GM21825 (cell line): Measurements from ENCODE around the gene SLC6A19.

Experiments
- ATAC-seq: cut with Tn5 transposase; IDR thresholded peaks from one replicate; pipeline ENCODE4 v1.9.1; 2021; ENCODE audit warnings: mild to moderate bottlenecking, moderate library complexity; ENCODE audit not compliant: unreplicated experiment

Gene SLC6A19

DNA sequence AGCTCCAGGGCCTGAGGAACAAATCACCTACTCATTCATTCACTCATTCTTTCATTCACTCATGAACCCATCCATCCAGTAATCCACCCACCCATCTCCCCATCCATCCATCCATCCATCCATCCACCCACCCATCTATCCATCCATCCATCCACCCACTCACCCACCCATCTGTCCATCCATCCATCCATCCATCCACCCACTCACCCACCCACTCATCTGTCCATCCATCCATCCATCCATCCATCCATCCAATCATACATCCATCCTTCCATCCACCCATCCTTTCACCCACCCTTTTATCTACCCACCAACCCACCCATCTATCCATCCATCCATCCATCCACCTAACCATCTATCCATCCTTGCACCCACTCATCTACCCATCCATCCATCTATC lies 35.5 kb upstream of the SLC6A19 start:
- ATAC-seq, result no peak

DNA sequence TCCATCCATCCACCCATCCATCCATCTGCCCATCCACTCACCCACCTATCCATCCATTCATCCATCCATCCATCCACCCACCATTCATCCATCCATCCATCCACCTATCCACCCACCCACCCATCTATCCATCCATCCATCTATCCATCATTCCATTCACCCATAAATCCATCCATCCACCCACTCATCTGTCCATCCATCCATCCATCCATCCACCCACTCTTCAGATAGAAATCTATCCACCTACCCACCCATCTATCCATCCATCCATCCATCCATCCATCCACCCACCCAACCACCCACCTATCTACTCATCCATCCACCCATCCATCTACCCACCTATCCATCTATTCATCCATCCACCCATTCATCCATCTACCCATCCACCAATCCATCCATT lies 35.0 kb upstream of the SLC6A19 start:
- ATAC-seq, result no peak

DNA sequence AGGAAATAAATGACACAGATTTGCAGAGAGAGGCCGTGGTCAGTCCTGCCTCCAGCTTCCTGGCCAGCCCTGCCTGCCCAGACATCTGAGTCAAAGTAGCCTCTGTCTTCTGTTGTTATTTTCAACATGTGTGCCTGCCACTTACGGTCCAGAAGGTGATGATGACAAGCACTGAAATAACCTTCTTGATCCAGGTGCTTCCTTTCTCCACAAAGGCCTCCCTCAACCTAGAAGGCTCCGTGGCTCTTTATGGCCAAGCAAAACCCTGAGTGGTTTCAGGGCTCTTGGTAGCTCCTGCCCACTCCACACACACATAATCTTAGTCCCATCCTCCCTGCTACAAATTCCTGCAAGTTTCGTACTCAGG lies 34.1 kb upstream of the SLC6A19 start:
- no peak for ATAC-seq

DNA sequence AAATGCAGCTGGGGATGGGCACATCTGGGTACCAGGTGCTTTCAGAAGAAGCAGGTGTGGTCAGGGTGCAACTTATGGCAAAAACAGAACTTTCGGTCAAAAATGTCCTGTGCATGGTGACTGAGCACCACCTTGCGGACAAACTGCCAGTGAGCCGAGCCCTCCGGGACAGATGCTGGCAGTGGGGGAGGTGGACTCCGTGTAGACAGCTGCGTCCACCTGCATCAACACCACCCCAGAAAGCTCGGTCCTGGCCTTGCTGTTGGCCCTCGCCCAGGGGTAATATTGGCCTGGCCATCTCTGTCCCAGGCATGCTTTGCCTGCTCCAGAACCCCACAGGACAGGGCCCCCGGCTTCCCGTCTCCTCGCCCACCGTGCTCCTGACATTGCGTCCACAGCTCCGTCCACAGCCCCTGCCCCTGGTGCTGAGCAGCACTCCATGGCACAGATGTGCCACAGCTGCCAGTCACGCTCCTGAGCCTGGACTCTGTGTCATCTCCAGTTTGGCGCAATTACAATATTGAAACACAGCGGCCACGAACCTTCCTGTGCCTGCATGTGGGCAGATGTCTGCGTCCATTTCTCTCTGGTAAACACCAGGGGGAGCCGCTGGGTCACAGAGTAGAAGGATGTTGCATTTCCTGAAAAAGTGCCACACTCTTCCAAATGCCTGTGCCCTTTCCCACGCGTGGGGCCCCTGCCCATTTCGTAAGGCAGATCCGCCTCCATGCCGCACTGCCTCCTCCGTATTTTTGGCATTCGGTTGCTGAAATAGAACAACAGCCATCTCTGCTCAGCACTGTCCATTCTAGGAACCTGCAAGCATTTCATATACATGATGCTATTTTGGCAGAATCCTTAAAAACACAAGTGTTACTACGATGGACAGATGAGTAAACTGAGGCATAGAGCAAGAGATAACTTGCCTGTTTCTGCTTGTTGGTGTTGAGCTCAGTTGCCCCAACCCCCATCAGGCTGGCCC lies 33.4 kb upstream of the SLC6A19 start:
- peak; percentile 65 for ATAC-seq

DNA sequence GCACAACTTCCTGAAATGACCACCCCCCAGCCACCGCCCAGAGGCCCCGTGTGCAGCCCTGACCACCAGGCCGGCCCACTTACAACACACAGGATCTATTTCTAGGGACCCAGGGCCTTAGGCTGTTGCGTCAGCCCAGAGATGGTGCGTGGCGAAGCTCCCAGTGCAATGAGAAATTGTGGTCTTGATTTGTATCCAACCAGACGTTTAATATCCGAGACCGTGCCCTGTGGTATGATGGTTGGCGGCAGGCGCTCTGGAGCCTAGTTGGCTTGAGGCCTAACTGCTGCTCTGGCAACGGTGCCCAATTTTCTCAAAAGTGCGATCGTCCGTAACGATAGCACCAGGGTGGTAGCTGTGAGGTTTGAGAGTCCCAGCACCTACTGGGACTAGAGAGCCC lies 32.6 kb upstream of the SLC6A19 start:
- ATAC-seq, result no peak

DNA sequence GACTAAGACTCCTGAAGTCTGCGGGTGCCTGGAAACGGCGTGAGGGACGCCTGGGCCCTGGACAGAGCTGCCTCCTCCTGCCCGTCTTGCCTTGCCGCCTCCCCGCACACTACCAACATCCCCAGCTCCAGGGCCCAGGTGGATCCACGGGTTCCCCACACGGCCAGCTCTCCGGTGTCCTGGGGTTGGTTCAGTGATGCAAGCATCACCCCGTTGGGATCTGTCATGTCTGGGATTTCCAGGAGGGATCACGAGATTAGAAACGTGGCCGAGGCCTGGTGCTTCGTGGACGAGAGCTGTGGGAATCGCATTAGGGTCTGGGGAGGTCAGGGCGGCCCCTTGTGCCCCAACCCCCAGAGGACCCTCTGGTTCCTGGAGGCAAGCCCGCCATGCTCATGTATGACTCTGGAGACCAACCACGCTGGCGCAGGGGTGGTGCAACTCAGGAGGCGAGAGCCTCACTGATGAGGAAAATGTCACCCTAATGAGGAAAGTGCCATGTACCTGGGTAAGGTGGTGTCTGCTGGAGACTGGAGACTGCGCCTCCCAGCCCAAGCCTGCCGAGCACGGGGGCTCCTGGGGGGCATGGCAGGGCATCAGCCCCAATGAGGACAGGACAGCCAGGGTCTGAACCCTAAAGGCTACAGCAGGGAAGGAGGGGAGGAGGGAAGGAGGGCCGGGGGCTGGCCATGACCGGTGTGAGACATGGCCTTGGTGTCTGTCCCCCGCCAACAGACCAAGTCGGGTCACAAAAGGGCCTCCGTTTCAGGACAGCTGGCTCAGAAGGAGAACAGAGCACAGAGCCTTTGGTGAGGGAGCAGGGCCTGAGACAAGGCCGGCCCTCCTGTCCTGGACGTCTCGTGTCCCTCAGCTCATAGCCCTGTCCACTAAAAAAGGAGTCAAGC lies 31.9 kb upstream of the SLC6A19 start:
- no peak for ATAC-seq

DNA sequence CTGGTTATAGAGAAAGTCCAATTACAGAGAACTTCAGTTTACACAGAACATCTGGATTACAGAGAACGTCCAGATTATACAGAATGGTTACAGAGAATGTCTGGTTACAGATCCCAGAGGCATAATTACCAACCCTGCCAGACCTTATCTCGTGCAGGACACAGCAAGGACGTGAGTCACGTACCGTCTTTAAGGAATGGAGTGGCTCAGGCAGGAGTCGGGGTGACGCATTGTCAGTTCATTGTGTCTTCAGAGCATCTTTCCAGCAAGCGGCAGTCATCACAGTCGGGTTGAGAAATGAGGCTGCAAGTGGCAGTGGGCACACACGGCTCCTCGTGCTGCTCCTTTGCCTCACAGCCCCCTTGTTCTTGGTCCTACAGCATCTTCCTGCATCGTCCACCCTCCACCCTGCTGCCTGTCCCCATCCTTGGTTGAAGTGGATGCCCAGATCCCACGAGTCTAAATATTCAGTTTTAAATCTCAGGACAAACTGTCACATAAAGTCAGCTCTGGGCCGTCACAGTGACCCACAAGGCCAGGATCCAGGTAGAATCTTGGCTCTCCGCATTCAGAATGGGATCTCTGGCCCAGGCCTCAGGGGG lies 30.0 kb upstream of the SLC6A19 start:
- ATAC-seq, result no peak

DNA sequence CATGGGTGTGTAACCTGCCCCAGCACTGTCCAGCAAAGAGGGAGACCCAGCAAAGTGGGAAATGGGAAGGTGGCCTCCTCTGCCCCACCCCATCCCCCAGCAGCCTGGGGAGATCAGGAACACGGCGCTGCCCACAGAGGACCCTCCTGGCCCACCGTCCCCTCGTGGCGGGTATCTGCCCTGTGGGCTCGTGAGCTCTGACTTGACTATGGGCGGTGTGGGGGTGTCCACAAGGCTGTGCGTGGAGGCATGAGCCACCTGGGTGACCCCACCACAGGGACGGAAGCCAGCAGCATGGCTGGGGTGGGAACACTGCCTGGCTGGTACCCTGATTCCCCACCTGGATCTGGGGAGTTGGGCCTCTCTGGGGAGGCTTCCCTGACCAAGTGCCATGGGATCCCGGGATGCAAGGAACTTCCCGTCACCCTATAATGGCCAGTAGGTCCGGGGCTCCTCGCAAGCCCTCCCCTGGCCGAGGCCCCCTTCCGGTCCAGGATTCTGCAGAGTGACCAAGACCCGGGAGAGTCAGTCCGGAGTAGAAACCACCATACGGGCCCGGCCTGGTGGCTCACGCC lies 29.3 kb upstream of the SLC6A19 start:
- ATAC-seq, result no peak

DNA sequence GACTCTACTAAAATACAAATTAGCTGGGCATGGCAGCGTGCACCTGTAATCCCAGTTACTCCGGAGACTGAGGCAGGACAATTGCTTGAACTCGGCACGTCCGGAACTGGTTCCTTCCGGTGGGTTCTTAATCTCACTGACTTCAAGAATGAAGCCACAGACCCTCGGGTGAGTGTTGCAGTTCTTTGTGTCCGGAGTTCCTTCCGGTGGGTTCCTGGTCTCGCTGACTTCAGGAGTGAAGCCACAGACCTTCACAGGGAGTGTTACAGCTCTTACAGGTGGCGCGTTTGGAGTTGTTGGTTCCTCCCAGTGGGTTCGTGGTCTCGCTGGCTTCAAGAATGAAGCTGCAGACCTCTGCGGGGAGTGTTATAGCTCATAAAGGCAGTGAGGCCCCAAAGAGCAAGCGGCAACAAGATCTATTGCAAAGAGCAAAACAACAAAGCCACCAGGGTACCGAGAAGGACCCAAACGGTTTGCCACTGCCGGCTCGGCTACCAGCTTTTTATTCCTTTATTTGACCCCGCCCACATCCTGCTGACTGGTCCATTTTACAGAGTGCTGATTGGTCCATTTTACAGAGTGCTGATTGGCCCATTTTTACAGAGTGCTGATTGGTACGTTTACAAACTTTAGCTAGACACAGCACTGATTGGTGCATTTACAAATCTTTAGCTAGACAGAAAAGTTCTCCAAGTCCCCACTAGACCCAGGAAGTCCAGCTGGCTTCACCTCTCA lies 28.6 kb upstream of the SLC6A19 start:
- no peak for ATAC-seq

DNA sequence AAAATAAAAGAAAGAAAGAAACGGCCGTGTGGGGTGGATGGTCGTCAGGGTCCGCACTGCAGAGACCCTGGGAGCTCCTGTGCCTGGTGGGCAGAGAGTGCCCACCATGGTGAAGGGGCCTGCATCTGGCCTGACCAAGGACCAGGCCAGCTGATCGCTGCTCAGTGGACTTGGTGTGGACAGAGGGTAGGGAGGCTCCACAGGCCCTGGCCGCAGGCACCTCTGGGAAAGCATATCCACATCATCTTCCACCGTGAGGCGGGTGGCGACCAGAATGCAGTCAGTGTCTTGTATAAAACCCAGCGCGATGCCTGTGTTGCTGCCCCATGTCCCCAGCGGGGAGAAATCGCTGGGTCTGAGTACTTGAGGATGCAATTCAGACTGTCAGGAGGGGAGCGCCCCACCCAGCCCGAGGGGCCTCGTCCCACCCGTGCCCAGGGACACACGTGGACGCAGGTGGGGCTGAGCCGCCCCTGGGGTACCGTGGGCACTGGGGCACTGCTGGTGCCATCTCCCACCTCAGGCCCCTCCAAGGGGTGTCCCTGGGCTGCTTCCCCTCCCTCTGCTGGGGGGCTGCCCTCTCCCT lies 27.8 kb upstream of the SLC6A19 start:
- ATAC-seq, result no peak

DNA sequence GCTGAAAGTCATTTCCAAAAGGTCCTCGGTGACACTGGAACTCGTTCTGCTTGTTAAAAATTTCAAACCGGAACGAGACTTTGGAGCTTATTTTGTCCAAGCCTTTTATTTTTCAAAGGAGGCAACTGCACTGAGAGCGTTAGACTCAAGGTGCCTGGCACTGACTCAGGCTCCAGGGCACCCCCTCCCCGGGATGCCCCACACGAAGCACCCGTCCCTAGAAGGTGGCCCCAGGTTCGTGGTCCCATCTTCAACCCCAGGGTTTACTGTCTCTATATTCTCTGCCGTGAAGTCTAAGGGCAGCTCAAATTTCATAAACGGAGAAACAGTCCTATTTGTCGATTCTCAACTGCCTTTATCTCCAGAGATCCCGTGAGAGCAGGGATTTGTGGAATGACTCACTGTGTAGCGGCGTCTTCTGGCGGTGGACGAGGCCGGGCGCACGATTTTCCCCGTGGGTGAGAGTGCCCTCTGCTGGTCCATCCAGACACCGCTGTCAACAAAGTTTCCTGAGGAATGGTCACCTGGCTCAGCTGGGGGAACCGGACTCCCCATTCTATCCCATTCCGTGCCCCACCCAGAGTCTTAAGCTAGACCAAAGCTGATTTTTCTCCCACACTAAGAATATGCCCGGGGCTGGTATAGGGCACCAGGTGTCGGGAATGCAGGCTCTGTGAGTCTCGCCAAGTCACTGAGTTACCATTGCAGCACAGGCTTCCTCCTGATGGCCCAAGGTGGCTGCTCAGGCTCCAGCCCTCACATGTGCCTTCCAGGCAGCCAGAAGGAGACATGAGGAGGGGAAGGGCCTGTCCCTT lies 27.1 kb upstream of the SLC6A19 start:
- no peak for ATAC-seq

DNA sequence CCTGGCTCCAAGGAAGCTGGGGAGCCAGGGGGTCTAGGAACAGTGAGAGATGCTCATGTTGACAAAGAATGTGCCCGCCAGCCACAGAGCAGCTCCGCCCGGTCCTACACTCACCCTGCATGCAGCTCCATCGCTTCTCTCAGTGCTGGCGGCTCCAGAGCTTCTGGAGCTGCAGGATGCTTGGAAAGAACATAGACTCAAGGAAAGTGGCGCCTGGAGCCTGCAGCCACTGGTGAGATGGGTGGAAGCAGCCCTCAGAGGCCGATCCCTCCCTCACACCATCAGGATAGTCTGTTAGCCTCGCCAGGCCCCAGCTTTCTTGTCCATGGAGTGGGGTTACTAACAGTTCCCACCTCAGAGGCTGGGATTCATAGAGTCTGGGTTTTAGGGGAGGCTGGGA lies 26.4 kb upstream of the SLC6A19 start:
- ATAC-seq, result no peak

DNA sequence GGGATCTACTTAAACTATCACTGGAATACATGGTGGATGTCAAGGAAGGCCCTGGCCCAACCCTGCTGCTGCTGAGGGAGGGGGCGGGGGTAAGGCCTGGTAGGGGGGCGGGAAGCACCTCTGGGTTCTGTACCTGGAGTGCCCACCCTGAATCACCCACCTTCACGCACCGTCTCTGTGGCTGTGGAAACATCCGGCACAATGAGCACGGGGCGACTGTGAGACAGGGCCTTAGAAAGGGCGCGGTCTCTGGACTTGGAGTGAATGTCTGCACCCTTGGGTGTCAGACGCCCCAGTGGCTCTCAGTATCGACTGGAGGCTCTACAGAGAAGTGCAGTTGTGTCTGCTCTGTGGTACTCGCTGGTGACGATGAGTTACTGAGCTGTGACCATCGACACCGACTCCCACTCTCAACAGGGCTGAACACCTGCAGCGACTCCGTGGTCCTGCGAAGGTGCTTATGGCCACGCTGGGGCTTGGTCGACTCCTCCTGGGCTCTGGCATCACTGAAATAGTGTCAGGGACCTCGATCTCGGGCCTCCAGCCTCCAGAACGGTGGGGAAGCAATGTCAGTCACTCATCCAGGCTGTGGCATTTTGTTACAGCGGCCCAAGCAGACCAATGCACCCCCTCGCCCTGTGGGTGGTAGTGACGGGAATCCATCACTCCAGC lies 25.5 kb upstream of the SLC6A19 start:
- no peak for ATAC-seq

DNA sequence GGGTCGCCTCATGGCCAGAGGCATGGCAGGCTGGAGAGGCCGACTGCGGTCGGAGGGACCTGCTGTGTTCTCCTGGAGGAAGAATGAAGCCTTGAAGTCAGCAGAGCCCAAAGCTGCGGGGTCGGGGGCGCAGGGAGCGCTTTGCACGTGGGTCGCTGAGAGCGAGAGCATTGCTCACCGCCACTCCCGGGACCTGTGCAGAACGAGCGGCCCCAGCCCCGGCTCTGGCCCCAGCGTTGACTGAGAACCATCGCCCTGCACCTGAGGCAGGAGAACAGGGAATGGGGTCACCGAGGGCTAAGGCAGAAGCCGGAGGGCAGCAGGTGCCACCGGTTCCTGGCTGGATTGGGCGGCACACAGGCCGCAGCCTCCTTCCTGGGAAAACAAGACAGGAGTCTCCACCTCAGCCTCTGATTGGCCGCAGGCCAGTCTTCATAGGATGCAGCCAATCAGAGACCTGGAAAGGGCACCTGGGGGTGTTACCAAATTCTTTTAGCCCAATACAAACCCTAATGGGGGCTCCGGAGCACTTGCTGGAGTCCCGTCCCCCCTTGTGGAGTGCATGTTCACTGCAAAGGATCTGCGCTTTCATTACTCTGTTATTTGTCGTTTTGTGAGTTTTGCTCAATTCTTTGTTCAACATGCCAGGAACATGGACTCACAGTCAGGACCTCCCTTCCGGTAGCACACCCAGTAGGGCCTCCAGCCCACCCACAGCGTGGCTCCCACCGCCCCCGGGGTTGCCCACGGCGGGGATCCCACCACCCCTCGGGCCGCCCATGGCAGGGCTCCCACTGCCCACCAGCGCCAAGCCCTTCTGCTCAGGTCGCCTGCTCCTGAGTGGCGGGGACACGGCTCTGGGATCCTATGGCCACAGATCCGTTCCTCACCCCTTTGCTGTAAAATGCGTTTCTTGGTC lies 24.7 kb upstream of the SLC6A19 start:
- ATAC-seq, result no peak

DNA sequence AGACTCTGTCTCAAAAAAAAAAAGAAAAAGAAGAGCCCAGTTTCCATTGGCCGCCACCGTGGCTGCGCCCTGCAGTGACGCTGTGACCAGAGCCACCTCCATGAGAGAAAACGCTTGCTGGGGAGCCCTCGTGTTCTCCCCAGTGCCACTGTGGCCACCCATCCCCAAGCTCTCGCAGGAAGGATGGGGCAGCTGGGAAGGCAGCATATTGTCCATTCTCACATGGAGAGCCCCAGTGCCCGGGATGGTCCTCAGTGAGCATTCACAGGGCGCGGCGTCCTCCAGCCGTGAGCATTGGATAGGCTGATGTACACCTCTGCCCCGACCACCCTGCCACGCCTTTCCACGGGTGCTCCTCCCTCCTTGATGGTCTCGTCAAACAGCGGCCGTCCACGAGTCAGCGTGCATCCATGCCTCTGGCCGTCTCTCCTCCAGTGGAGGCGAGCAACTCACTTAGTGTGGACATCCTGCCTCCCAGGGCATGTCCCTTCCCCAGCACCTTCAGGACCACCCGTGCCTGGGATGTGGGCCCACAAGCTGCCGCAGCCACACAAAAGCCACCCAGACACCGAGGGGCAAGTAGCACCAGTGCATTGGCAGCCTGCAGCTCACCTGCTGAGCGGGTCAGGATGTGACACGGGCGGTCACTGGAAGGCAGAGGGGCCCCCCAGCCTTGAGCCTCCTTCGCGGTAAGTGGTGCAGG lies 23.4 kb upstream of the SLC6A19 start:
- no peak for ATAC-seq

DNA sequence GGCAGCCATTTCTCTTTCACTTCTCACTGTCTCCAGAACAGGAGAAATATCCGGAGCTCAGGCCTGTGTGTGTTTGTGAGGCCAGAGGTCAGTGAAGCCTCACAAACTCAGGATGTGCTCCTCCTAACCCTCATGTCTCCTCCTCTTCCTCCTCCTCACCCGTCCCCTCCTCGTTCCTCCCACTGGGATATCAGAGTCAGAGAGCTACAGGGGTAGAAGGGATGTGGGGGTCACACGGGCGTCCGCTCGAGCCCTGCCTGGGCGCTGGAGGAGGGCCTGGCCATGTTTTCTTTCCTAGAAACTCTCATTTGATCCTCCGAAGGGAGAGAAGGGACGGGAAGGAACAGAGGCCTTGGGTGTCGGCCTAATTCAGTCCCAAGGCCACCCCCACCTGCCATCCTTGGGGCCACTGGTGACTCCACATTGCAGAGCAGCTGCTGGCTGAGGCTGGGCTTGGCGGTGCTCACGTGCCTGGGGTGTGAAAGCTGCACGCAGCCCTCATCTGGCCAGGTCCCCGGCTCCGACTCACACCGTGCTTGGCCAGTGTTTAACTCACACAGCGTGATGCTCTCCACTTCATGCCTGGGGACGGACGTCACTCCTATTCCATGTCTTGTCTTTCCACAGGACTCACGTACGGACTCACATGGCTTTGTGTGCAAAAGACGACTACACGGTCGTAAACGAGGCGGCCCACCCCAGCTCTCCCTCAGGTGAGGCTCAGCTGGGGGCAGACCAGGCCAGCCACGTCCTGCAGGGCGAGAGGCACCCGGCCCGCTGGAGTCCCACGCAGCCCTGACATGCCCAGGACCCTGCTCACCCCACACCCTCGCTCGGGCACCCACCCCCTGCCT lies 22.6 kb upstream of the SLC6A19 start:
- ATAC-seq, result no peak
